GM23338 (cell line): ENCODE data around the gene FBXL14. TPM values are rescaled to one million over a fixed set of nuclear protein-coding genes. Genes with fewer than 3 reads are reported as not detected.
"Not testable (repeated sequence)": the region's sequence is repeated elsewhere in the genome, so short reads cannot be mapped to it uniquely, and the experiment has no call there.

Source experiments
- ATAC-seq: fragments of 200-7000 bp; cut with Tn5 transposase; 3 replicates; pipeline ENCODE4 v1.9.1; 2020
- DNase-seq: peaks from one replicate; pipeline ENCODE4 v3.0.0-alpha.2; 2015; ENCODE audit warnings: low spot score
- H2AFZ ChIP-seq: fragments of 200-600 bp; sonication (generic); 2 replicates; pipeline ENCODE4 v1.8.0; 2016; ENCODE audit warnings: antibody characterized with exemption, mild to moderate bottlenecking, moderate library complexity
- H3F3A ChIP-seq: fragments of 200-600 bp; sonication (generic); replicated peaks from 2 replicates; pipeline ENCODE4 v1.8.0; 2017; ENCODE audit warnings: antibody characterized with exemption, mixed run types, low read depth
- H3K27ac ChIP-seq: fragments of 200-600 bp; sonication (generic); 2 replicates; pipeline ENCODE4 v1.6.1; 2016; ENCODE audit warnings: low read depth
- H3K27me3 ChIP-seq: fragments of 200-600 bp; sonication (generic); 2 replicates; pipeline ENCODE4 v1.8.0; 2016; ENCODE audit warnings: mild to moderate bottlenecking, mixed run types, moderate library complexity; ENCODE audit not compliant: insufficient read depth
- H3K36me3 ChIP-seq: fragments of 200-600 bp; sonication (generic); 2 replicates; pipeline ENCODE4 v1.8.0; 2016; ENCODE audit warnings: mild to moderate bottlenecking; ENCODE audit not compliant: insufficient read depth
- H3K4me1 ChIP-seq: fragments of 200-600 bp; sonication (generic); 2 replicates; pipeline ENCODE4 v1.8.0; 2016; ENCODE audit warnings: mild to moderate bottlenecking, moderate library complexity; ENCODE audit not compliant: insufficient read depth
- H3K4me2 ChIP-seq: fragments of 200-600 bp; sonication (generic); 2 replicates; pipeline ENCODE4 v1.7.1; 2017; ENCODE audit warnings: mixed run types
- H3K4me3 ChIP-seq: fragments of 200-600 bp; sonication (generic); 2 replicates; pipeline ENCODE4 v1.6.1; 2016; ENCODE audit warnings: mixed run types
- H3K79me2 ChIP-seq: fragments of 200-600 bp; sonication (generic); replicated peaks from 2 replicates; pipeline ENCODE4 v1.8.0; 2017; ENCODE audit warnings: mild to moderate bottlenecking; ENCODE audit not compliant: insufficient read depth
- H3K9me2 ChIP-seq: fragments of 200-600 bp; sonication (generic); 2 replicates; pipeline ENCODE4 v1.8.0; 2017; ENCODE audit not compliant: insufficient read depth
- H4K20me1 ChIP-seq: fragments of 200-600 bp; sonication (generic); replicated peaks from 2 replicates; pipeline ENCODE4 v1.8.0; 2017; ENCODE audit warnings: mild to moderate bottlenecking; ENCODE audit not compliant: insufficient read depth
- H3K27ac Mint-ChIP-seq: 2 replicates; pipeline ENCODE4 v1.8.0; 2020; ENCODE audit warnings: inconsistent platforms, mild to moderate bottlenecking, moderate library complexity, mixed read lengths
- H3K27me3 Mint-ChIP-seq: 3 replicates; pipeline ENCODE4 v1.8.0; 2022; ENCODE audit warnings: low read depth, mild to moderate bottlenecking, moderate library complexity, mixed read lengths, inconsistent platforms; ENCODE audit not compliant: insufficient read depth, poor library complexity
- H3K36me3 Mint-ChIP-seq: 3 replicates; pipeline ENCODE4 v1.8.0; 2021; ENCODE audit warnings: low read depth, mild to moderate bottlenecking, inconsistent platforms, moderate library complexity, mixed read lengths
- H3K4me1 Mint-ChIP-seq: 3 replicates; pipeline ENCODE4 v1.8.0; 2020; ENCODE audit warnings: mild to moderate bottlenecking, inconsistent platforms, mixed read lengths
- H3K4me3 Mint-ChIP-seq: 3 replicates; pipeline ENCODE4 v1.8.0; 2021; ENCODE audit warnings: moderate library complexity, mild to moderate bottlenecking, inconsistent platforms, mixed read lengths
- H3K9me3 Mint-ChIP-seq: 3 replicates; pipeline ENCODE4 v1.8.0; 2020; ENCODE audit warnings: moderate library complexity, mild to moderate bottlenecking, inconsistent platforms, mixed read lengths
- CREB1 ChIP-seq: fragments of 250-450 bp; sonication (Bioruptor Pico); IDR thresholded peaks from 2 replicates; pipeline ENCODE4 v1.5.0; 2020; ENCODE audit warnings: low read depth, mild to moderate bottlenecking, moderate library complexity
- polyA plus RNA-seq: library from polyadenylated mRNA; unstranded; fragments of >200 nt; fragmentation: Nextera tagmentation; extraction: Ambion mirVana; gene quantifications from 2 replicates; pipeline ENCODE4 v1.2.1, GENCODE V29; 2016
- total RNA-seq: library from RNA; depleted of rRNA; stranded (reverse); fragments of >200 nt; shearing (Covaris generic); gene quantifications from 2 replicates; pipeline ENCODE4 v1.2.3, GENCODE V29; 2014
- TF ChIP-seq, protein P1 (sequence below): fragments of 250-450 bp; sonication (Bioruptor Pico); IDR thresholded peaks from 2 replicates; pipeline ENCODE4 v1.5.0; 2020; ENCODE audit warnings: mild to moderate bottlenecking, moderate library complexity

FBXL14 gene
- total and polyA plus RNA-seq, 2 experiments from 2014 or later, result 0.74 to 9.4 TPM

DNA sequence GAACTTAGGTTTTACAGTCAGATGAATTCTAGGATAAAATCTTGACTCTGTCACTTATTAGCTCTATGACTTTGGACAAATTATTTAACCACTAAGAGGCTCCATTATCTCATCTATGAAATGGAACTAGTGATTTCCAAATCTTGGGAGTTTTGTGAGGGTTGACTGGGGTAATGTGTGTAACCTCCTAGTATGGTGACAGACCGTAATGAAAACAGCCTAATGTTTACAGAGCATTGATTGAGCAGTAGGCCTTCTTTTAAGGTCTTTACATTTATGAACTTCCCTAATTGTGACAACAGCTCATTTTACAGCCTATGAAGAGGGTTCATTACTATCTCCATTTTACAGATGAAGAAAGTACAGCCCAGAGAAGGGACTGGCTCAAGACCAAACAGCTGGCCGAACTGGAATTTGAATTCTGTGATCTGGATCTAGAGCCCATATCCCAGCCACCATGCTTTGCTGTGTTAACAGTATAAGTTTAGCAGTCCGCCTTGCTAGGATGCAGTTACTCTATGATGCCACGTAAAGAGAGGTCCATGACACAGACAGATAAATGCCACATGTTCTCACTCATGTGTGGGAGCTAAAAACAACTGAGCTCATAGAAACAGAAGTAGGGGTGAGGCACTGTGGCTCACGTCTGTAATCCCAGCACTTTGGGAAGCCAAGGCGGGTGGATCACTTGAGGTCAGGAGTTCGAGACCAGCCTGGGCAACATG, 9.1 kb upstream of the FBXL14 start (continued):
- TF ChIP-seq, protein P1, sequence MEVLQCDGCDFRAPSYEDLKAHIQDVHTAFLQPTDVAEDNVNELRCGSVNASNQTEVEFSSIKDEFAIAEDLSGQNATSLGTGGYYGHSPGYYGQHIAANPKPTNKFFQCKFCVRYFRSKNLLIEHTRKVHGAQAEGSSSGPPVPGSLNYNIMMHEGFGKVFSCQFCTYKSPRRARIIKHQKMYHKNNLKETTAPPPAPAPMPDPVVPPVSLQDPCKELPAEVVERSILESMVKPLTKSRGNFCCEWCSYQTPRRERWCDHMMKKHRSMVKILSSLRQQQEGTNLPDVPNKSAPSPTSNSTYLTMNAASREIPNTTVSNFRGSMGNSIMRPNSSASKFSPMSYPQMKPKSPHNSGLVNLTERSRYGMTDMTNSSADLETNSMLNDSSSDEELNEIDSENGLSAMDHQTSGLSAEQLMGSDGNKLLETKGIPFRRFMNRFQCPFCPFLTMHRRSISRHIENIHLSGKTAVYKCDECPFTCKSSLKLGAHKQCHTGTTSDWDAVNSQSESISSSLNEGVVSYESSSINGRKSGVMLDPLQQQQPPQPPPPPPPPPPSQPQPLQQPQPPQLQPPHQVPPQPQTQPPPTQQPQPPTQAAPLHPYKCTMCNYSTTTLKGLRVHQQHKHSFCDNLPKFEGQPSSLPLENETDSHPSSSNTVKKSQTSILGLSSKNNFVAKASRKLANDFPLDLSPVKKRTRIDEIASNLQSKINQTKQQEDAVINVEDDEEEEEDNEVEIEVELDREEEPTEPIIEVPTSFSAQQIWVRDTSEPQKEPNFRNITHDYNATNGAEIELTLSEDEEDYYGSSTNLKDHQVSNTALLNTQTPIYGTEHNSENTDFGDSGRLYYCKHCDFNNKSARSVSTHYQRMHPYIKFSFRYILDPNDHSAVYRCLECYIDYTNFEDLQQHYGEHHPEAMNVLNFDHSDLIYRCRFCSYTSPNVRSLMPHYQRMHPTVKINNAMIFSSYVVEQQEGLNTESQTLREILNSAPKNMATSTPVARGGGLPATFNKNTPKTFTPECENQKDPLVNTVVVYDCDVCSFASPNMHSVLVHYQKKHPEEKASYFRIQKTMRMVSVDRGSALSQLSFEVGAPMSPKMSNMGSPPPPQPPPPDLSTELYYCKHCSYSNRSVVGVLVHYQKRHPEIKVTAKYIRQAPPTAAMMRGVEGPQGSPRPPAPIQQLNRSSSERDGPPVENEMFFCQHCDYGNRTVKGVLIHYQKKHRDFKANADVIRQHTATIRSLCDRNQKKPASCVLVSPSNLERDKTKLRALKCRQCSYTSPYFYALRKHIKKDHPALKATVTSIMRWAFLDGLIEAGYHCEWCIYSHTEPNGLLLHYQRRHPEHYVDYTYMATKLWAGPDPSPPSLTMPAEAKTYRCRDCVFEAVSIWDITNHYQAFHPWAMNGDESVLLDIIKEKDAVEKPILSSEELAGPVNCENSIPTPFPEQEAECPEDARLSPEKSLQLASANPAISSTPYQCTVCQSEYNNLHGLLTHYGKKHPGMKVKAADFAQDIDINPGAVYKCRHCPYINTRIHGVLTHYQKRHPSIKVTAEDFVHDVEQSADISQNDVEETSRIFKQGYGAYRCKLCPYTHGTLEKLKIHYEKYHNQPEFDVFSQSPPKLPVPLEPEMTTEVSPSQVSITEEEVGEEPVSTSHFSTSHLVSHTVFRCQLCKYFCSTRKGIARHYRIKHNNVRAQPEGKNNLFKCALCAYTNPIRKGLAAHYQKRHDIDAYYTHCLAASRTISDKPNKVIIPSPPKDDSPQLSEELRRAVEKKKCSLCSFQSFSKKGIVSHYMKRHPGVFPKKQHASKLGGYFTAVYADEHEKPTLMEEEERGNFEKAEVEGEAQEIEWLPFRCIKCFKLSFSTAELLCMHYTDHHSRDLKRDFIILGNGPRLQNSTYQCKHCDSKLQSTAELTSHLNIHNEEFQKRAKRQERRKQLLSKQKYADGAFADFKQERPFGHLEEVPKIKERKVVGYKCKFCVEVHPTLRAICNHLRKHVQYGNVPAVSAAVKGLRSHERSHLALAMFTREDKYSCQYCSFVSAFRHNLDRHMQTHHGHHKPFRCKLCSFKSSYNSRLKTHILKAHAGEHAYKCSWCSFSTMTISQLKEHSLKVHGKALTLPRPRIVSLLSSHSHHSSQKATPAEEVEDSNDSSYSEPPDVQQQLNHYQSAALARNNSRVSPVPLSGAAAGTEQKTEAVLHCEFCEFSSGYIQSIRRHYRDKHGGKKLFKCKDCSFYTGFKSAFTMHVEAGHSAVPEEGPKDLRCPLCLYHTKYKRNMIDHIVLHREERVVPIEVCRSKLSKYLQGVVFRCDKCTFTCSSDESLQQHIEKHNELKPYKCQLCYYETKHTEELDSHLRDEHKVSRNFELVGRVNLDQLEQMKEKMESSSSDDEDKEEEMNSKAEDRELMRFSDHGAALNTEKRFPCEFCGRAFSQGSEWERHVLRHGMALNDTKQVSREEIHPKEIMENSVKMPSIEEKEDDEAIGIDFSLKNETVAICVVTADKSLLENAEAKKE (CRISPR knock-in tag), result no peak

DNA sequence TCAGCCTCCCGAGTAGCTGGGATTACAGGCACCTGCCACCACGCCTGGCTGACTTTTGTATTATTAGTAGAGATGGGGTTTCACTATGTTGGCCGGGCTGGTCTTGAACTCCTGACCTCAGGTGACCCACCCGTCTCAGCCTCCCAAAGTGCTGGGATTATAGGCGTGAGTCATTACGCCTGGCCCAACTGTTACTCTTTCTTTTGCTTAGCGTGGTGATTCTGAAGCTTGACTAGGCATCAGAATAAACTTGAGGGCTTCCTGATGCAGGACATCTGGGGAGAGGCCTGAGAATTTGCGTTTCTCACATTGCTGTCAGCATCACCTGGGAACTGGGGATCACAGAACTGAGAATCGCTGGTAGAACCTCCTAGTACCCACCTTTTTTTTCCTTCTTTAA, 8.3 kb upstream of the FBXL14 start:
- not testable (repeated sequence) for H3K4me3 ChIP-seq, H3K79me2 ChIP-seq, H3K4me2 ChIP-seq, H3K4me3 Mint-ChIP-seq, H3K36me3 ChIP-seq, H3F3A ChIP-seq, H3K9me3 Mint-ChIP-seq, H3K9me2 ChIP-seq, H3K36me3 Mint-ChIP-seq, ATAC-seq, H4K20me1 ChIP-seq, DNase-seq, H3K27ac ChIP-seq, H2AFZ ChIP-seq, H3K27ac Mint-ChIP-seq
- peaks cover 42% of the 10 kb centered on the region for H3K27me3 Mint-ChIP-seq
- peaks cover 11% of the 10 kb centered on the region; the same call in 2 of the 3 replicates for H3K4me1 Mint-ChIP-seq
- peaks cover 36% of the 10 kb centered on the region for H3K27me3 ChIP-seq
- H3K4me1 ChIP-seq, result peaks cover 16% of the 10 kb centered on the region

DNA sequence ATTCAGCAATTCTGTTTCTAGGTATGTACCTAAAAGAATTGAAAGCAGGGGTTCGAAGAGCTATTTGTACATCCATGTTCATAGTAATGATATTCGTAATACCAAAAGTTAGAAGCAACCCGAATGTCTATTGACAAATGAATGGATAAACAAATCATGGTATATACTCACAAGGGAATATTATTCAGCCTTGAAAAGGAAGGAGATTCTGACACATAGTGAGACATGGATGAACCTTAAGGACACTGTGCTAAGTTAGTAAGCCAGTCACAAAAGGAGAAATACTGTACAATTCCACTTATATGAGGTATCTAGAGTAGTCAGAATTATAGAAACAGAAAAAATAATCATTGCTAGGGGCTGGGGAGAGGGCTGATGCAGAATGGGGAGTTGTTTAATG, 4.4 kb upstream of the FBXL14 start:
- no peak overlapping the region for H3K27ac ChIP-seq
- H3K4me1 ChIP-seq, result peaks cover 6% of the 10 kb centered on the region; the same call in 1 of the 2 replicates
- no peaks in the 10 kb centered on the region for H3K79me2 ChIP-seq
- H3K9me3 Mint-ChIP-seq, result no peaks in the 10 kb centered on the region
- H3K9me2 ChIP-seq, result no peaks in the 10 kb centered on the region
- no peak for DNase-seq
- no peak for ATAC-seq
- no peaks in the 10 kb centered on the region for H3K36me3 ChIP-seq
- H3K27ac Mint-ChIP-seq, result no peak overlapping the region
- no peak overlapping the region for H3K4me2 ChIP-seq
- H2AFZ ChIP-seq, result no peak overlapping the region
- no peak overlapping the region for H3K4me3 Mint-ChIP-seq
- H3K36me3 Mint-ChIP-seq, result no peaks in the 10 kb centered on the region; the same call in 2 of the 3 replicates
- peaks cover 7% of the 10 kb centered on the region for H3F3A ChIP-seq
- H3K4me1 Mint-ChIP-seq, result peaks cover 7% of the 10 kb centered on the region
- H3K4me3 ChIP-seq, result no peak overlapping the region
- H4K20me1 ChIP-seq, result no peaks in the 10 kb centered on the region; the same call in 1 of the 2 replicates
- peaks cover 33% of the 10 kb centered on the region for H3K27me3 ChIP-seq
- peaks cover 37% of the 10 kb centered on the region for H3K27me3 Mint-ChIP-seq
- TF ChIP-seq, protein P1 (CRISPR knock-in tag), result no peak
- no peak for TF ChIP-seq CREB1 (CRISPR knock-in tag)
